ENCODE measurements around the gene ZKSCAN5.
"Not testable (repeated sequence)": the region's sequence is repeated elsewhere in the genome, so short reads cannot be mapped to it uniquely, and the experiment has no call there.

The ZKSCAN5 gene

GRCh38 chr7:99551767-99552463, 47.5 kb downstream of the ZKSCAN5 start, which contains the start of gene FAM200A:
Gene FAM200A, minus strand, starts transcription at chr7:99552114. Its CDS starts 3,707 bp downstream, at chr7:99548407.
- DNase-seq (ENCODE audit: low read depth, low spot score), result peak; percentile 96

GRCh38 chr7:99553039-99553438, 48.6 kb downstream of the ZKSCAN5 start:
- no peak for DNase-seq (ENCODE audit: low read depth, low spot score)

- no peak for DNase-seq (ENCODE audit: low read depth, low spot score)
Observed at GRCh38 chr7:99554939-99555338, 50.5 kb downstream of the ZKSCAN5 start.

GRCh38 chr7:99557196-99557607, 52.7 kb downstream of the ZKSCAN5 start:
- DNase-seq (ENCODE audit: low read depth, low spot score), result no peak

- no peak for DNase-seq (ENCODE audit: low read depth, low spot score)
Observed at GRCh38 chr7:99557940-99558305, 53.5 kb downstream of the ZKSCAN5 start.

GRCh38 chr7:99558306-99559174, 54.1 kb downstream of the ZKSCAN5 start, which contains the start of gene ZNF655:
Gene ZNF655, plus strand, starts transcription at chr7:99558642. Its CDS starts 1,918 bp downstream, at chr7:99560560.
- peak; percentile 95 for DNase-seq (ENCODE audit: low read depth, low spot score)

- peak; percentile 30 for DNase-seq (ENCODE audit: low read depth, low spot score)
Observed at GRCh38 chr7:99559175-99559915, 54.9 kb downstream of the ZKSCAN5 start.

- DNase-seq (ENCODE audit: low read depth, low spot score), result no peak
Observed at GRCh38 chr7:99560834-99561736, 56.6 kb downstream of the ZKSCAN5 start.

GRCh38 chr7:99561737-99562051, 57.2 kb downstream of the ZKSCAN5 start:
- no peak for DNase-seq (ENCODE audit: low read depth, low spot score)

- DNase-seq (ENCODE audit: low read depth, low spot score), result no peak
Observed at GRCh38 chr7:99562114-99562784, 57.8 kb downstream of the ZKSCAN5 start.

- DNase-seq (ENCODE audit: low read depth, low spot score), result peak; percentile 97
Observed at GRCh38 chr7:99562832-99563231, 58.4 kb downstream of the ZKSCAN5 start.

- peak; percentile 93 for DNase-seq (ENCODE audit: low read depth, low spot score)
Observed at GRCh38 chr7:99563650-99564049, 59.2 kb downstream of the ZKSCAN5 start.

- not testable (repeated sequence) for DNase-seq (ENCODE audit: low read depth, low spot score)
Observed at GRCh38 chr7:99568770-99569169, 64.3 kb downstream of the ZKSCAN5 start.

GRCh38 chr7:99571768-99572167, 67.3 kb downstream of the ZKSCAN5 start:
- no peak for DNase-seq (ENCODE audit: low read depth, low spot score)

- DNase-seq (ENCODE audit: low read depth, low spot score), result no peak
Observed at GRCh38 chr7:99573257-99573656, 68.8 kb downstream of the ZKSCAN5 start.

GRCh38 chr7:99576251-99576650, 71.8 kb downstream of the ZKSCAN5 start:
- DNase-seq (ENCODE audit: low read depth, low spot score), result no peak

GRCh38 chr7:99579281-99579955, 75.0 kb downstream of the ZKSCAN5 start:
- DNase-seq (ENCODE audit: low read depth, low spot score), result no peak

- peak; percentile 79 for DNase-seq (ENCODE audit: low read depth, low spot score)
Observed at GRCh38 chr7:99579956-99580777, 75.7 kb downstream of the ZKSCAN5 start.

GRCh38 chr7:99580778-99581332, 76.4 kb downstream of the ZKSCAN5 start:
- DNase-seq (ENCODE audit: low read depth, low spot score), result not testable (repeated sequence)

Measured in astrocyte of the hippocampus (primary cell).